ENCODE results near the gene GNG12.

GNG12 gene

GRCh38 chr1:67789551-67789950 lies 43.7 kb downstream of the GNG12 start:
- DNase-seq: no peak
- intact Hi-C loops (cut with DNase I): no loop called here

GRCh38 chr1:67788904-67789303 lies 44.4 kb downstream of the GNG12 start:
- intact Hi-C loops (cut with DNase I): no loop called here
- no peak for DNase-seq

- no peak for DNase-seq
- intact Hi-C loops (cut with DNase I): no loop called here
Measured at GRCh38 chr1:67788238-67788790, 45.0 kb downstream of the GNG12 start.

- intact Hi-C loops (cut with DNase I): no loop called here
- no peak for DNase-seq
Measured at GRCh38 chr1:67787746-67788145, 45.5 kb downstream of the GNG12 start.

- intact Hi-C loops (cut with DNase I): no loop called here
- no peak for DNase-seq
Measured at GRCh38 chr1:67785847-67786753, 47.2 kb downstream of the GNG12 start.

GRCh38 chr1:67784545-67785186 lies 48.6 kb downstream of the GNG12 start:
- intact Hi-C loops (cut with DNase I): no loop called here
- no peak for DNase-seq

- DNase-seq: no peak
- intact Hi-C loops (cut with DNase I): no loop called here
Measured at GRCh38 chr1:67780637-67781036, 52.6 kb downstream of the GNG12 start.

- DNase-seq: no peak
- intact Hi-C loops (cut with DNase I): no loop called here
Measured at GRCh38 chr1:67777440-67777839, 55.8 kb downstream of the GNG12 start.

GRCh38 chr1:67777016-67777415 lies 56.3 kb downstream of the GNG12 start:
- no peak for DNase-seq
- intact Hi-C loops (cut with DNase I): no loop called here

- intact Hi-C loops (cut with DNase I): no loop called here
- no peak for DNase-seq
Measured at GRCh38 chr1:67773462-67773861, 59.8 kb downstream of the GNG12 start.

GRCh38 chr1:67771749-67772148 lies 61.5 kb downstream of the GNG12 start:
- intact Hi-C loops (cut with DNase I): no loop called here
- DNase-seq: no peak

- DNase-seq: no peak
- intact Hi-C loops (cut with DNase I): no loop called here
Measured at GRCh38 chr1:67771152-67771551, 62.1 kb downstream of the GNG12 start.

- DNase-seq: no peak
- intact Hi-C loops (cut with DNase I): loop anchor here (10.0 kb wide), 3 partner anchors 65 to 575 kb away; partner anchors contain the start of gene GNG12
Measured at GRCh38 chr1:67769633-67770256, 63.5 kb downstream of the GNG12 start.

- intact Hi-C loops (cut with DNase I): loop anchor here (10.0 kb wide), 3 partner anchors 66 to 576 kb away; partner anchors contain the start of gene GNG12
- no peak for DNase-seq
Measured at GRCh38 chr1:67768480-67768879, 64.8 kb downstream of the GNG12 start.

GRCh38 chr1:67767103-67767782 lies 66.0 kb downstream of the GNG12 start:
- no peak for DNase-seq
- intact Hi-C loops (cut with DNase I): loop anchor here (10.0 kb wide), 3 partner anchors 68 to 578 kb away; partner anchors contain the start of gene GNG12

GRCh38 chr1:67766141-67766978 lies 66.9 kb downstream of the GNG12 start:
- intact Hi-C loops (cut with DNase I): loop anchor here (10.0 kb wide), 3 partner anchors 68 to 578 kb away; partner anchors contain the start of gene GNG12
- peak in 8 of 10 donors; percentile 24 to 88 (median 41) for DNase-seq

- intact Hi-C loops (cut with DNase I): loop anchor here (10.0 kb wide), 3 partner anchors 70 to 580 kb away; partner anchors contain the start of gene GNG12
- no peak for DNase-seq
Measured at GRCh38 chr1:67764633-67765032, 68.6 kb downstream of the GNG12 start.

GRCh38 chr1:67761730-67762129 lies 71.5 kb downstream of the GNG12 start:
- intact Hi-C loops (cut with DNase I): loop anchor here (10.0 kb wide), 3 partner anchors 73 to 583 kb away; partner anchors contain the start of gene GNG12

GRCh38 chr1:67761091-67761490 lies 72.2 kb downstream of the GNG12 start:
- intact Hi-C loops (cut with DNase I): loop anchor here (10.0 kb wide), 3 partner anchors 74 to 584 kb away; partner anchors contain the start of gene GNG12
- no peak for DNase-seq

More at GRCh38 chr1:67761730-67762129, 71.5 kb downstream of the GNG12 start:
- DNase-seq: no peak
